Caco-2 (cell line): Measurements from ENCODE around the gene CTH. TPM values are rescaled to one million over a fixed set of nuclear protein-coding genes. Genes with fewer than 3 reads are reported as not detected.

Experiments used
- Bru-seq: library from RNA; stranded (reverse); fragments of 400-500 nt; gene quantifications from one replicate; lab custom pipeline; 2021; lab: Mats Ljungman, UMichigan
- BruChase-seq, 2 experiments: library from RNA; stranded (reverse); fragments of 400-500 nt; gene quantifications; one replicate each; lab custom pipeline; 2021; lab: Mats Ljungman, UMichigan
- BruUV-seq: library from RNA; stranded (reverse); fragments of 400-500 nt; replicated peaks from 2 replicates; lab custom pipeline; 2021; lab: Mats Ljungman, UMichigan
- CTCF ChIA-PET: fragments of 300-600 bp; sonication (Branson Sonifier 250); formaldehyde crosslinking; loops from one replicate; lab custom pipeline; 2022; ENCODE audit warnings: antibody characterized with exemption; lab: Charles Lee
- POLR2A ChIA-PET: fragments of 300-600 bp; sonication (Branson Sonifier 250); formaldehyde crosslinking; loops from one replicate; lab custom pipeline; 2022; ENCODE audit warnings: antibody characterized with exemption; lab: Charles Lee
- DNase-seq, 2 experiments: peaks; one replicate each; pipeline versions ENCODE4 v3.0.0 to v3.0.0-alpha.2; 2020 to 2022
- H3K27me3 ChIP-seq: replicated peaks from 2 replicates; pipeline ENCODE4 v1.6.0; 2011; ENCODE audit warnings: low read length; ENCODE audit not compliant: control insufficient read depth, insufficient read depth
- H3K36me3 ChIP-seq: 2 replicates; pipeline ENCODE4 v1.5.1; 2011; ENCODE audit warnings: low read length; ENCODE audit not compliant: control insufficient read depth, insufficient read depth
- H3K4me1 ChIP-seq: fragments of 250-450 bp; sonication (Bioruptor Pico); 2 replicates; pipeline ENCODE4 v1.5.1; 2020; ENCODE audit warnings: mild to moderate bottlenecking
- H3K4me3 ChIP-seq: 2 replicates; pipeline ENCODE4 v1.5.1; 2011; ENCODE audit warnings: low read depth, mild to moderate bottlenecking, control low read depth, low read length
- H3K9me3 ChIP-seq: fragments of 250-450 bp; sonication (Bioruptor Pico); 2 replicates; pipeline ENCODE4 v1.5.1; 2020; ENCODE audit warnings: mild to moderate bottlenecking, moderate library complexity
- H3K27ac Mint-ChIP-seq: one replicate; pipeline ENCODE4 v1.8.0; 2022; ENCODE audit warnings: mixed read lengths; ENCODE audit not compliant: unreplicated experiment
- H3K27me3 Mint-ChIP-seq: one replicate; pipeline ENCODE4 v1.8.0; 2022; ENCODE audit warnings: mixed read lengths; ENCODE audit not compliant: insufficient read depth, unreplicated experiment
- H3K36me3 Mint-ChIP-seq: one replicate; pipeline ENCODE4 v1.8.0; 2022; ENCODE audit warnings: mild to moderate bottlenecking, mixed read lengths; ENCODE audit not compliant: insufficient read depth, unreplicated experiment
- H3K4me1 Mint-ChIP-seq: one replicate; pipeline ENCODE4 v1.8.0; 2022; ENCODE audit warnings: low read depth, mixed read lengths; ENCODE audit not compliant: unreplicated experiment
- H3K4me3 Mint-ChIP-seq: one replicate; pipeline ENCODE4 v1.8.0; 2022; ENCODE audit warnings: mild to moderate bottlenecking, moderate library complexity, mixed read lengths; ENCODE audit not compliant: unreplicated experiment
- H3K9me3 Mint-ChIP-seq: one replicate; pipeline ENCODE4 v1.8.0; 2022; ENCODE audit warnings: mixed read lengths; ENCODE audit not compliant: unreplicated experiment
- intact Hi-C: fragments of 100-400 bp; cut with micrococcal nuclease; formaldehyde crosslinking; loops from one replicate; pipeline ENCODE4 v1.10.0; 2022; ENCODE audit not compliant: unreplicated experiment
- long read RNA-seq: library from polyadenylated mRNA; stranded (forward); transcript quantifications from one replicate; pipeline ENCODE4 v2.0.0, GENCODE V29; 2022
- total RNA-seq: library from RNA; stranded (reverse); gene quantifications from 2 replicates; pipeline ENCODE4 v1.2.3, GENCODE V29; 2022
- TF ChIP-seq, protein P1 (sequence below), 2 experiments: fragments of 200-600 bp in 1 of 2; IDR thresholded peaks; 1 replicate in 1 of 2; 2 replicates in 1 of 2; pipeline versions ENCODE4 v1.5.1 to v1.8.0; 2011 to 2022; ENCODE audit warnings: antibody characterized with exemption in 1 of 2, control low read depth in 1 of 2, inconsistent platforms in 1 of 2, low read depth in 1 of 2, low read length in 1 of 2, mild to moderate bottlenecking in 1 of 2, moderate library complexity in 1 of 2; ENCODE audit not compliant: insufficient read depth in 1 of 2, severe bottlenecking in 1 of 2, unreplicated experiment in 1 of 2

Gene CTH
- total RNA-seq (11.1 and 14.0 TPM in 2 replicates), Bru-seq, nascent RNA (percentile 61 among the genes with signal in this experiment), BruChase-seq, experiment 1, labeled RNA remaining after a 2-hour chase (percentile 58 among the genes with signal in this experiment), BruChase-seq, experiment 2, labeled RNA remaining after a 6-hour chase (percentile 64 among the genes with signal in this experiment)
- long read RNA-seq, transcript CTH-202 (12 exons, 1,805 nt), result major isoform, 23 of 25 reads
- long read RNA-seq, partial matches to known transcripts, result 2 of 25 reads
- long read RNA-seq, other reads (novel, unspliced or antisense), result 0 of 25 reads

DNA sequence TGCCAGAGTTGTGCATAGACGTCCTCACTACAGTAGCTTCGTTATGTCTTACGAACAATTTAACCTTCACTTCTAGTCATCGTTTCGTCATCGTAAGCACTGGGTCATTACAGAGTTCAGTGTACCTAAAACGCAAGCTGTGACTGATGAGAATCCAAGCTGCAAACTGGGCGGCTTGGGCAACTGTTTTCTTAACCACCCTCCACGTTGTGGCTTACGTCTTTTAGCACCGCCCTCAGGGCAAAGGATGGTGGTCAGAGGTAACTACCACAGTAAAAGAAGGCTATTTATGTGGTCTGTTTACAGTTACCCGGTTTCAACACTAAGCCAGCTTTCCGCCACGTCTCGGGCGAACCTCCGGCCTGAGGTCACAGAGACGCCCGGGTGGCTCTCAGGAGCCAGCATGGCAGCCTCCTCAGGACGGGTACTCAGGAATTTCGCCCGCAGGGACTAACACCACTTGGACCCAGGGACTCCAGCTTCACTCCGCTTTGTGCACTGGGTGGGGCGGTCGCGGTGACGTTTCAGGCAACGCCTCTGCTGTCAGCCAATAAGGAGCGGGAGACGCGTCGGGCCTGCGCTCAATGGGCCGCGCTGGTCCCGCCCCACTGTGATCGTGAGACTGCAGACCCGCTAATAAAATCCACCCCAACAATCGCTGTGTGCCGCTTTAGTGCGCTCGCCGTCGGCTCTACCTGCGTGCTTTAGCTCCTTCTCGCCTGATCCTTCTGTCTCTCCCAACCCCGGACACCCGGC, at the start of gene CTH:
TSS of gene CTH (plus strand) at position 665 of the 756 bp plus-strand sequence. CDS start 148 bp downstream, outside the sequence.
- H3K36me3 Mint-ChIP-seq, result peaks cover 7% of the 10 kb centered on the region
- BruUV-seq, result no TSS peak

DNA sequence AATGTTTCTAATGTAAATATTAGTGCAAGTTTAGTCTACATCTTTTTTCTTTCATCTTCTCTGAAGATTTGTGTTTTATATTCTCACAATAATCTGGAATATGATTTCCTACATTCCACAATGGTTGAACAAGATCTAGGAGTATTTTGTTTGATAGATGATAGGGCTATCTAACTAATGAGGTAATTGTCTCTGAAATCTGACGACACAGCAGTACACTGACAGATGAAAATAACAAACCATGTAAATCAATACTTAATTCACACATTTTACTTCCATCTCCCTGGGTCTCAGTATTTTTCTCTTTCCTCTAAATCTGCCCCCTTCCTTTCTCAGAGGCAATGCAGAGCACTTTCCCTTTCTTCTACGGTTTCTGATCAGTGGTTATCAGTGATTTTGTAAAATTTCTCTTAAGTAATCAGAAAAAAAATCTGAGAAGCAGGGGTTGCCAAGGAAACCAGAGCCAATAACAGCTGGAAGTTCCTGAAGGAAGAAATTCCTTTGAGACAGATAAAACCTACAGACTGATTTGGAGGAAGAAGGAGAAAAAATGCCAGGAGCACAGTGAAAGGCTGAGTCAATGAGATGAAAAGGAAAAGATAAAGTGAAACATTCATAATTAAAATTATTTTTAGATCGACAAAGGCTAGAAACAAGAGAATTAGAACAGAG, 49.2 kb upstream of the CTH start:
- peaks cover 23% of the 10 kb centered on the region for H3K4me1 Mint-ChIP-seq
- DNase-seq, result peak in 1 of 2 experiments; percentile 14

More for the DNA sequence above, at the start of gene CTH:
- Histone ChIP-seq H3K36me3 (no peaks in the 10 kb centered on the region), H3K4me3 (peak within 1 kb of the TSS; percentile 70), H3K27me3 (no peaks in the 10 kb centered on the region), H3K9me3 (no peaks in the 10 kb centered on the region), H3K4me1 (no peaks in the 10 kb centered on the region)
- Mint-ChIP-seq H3K9me3 (no peaks in the 10 kb centered on the region), H3K27me3 (no peaks in the 10 kb centered on the region), H3K4me3 (peak within 1 kb of the TSS; percentile 93), H3K27ac (peak within 1 kb of the TSS; percentile 92), H3K4me1 (no peaks in the 10 kb centered on the region)
- ChIA-PET CTCF (interaction anchor here (1.1 kb wide), 1 partner anchor 56 kb away, joined by 3 read pairs; the partner anchor contains the start of gene ANKRD13C), POLR2A (interaction anchor here (0.5 to 1.9 kb wide), 8 partner anchors 50 to 1914 kb away, joined by 3 to 36 read pairs (median 4); partner anchors contain the start of genes ANKRD13C, SRSF11 and ZRANB2)
- peak; percentile 93 to 95 for DNase-seq
- TF ChIP-seq, protein P1, sequence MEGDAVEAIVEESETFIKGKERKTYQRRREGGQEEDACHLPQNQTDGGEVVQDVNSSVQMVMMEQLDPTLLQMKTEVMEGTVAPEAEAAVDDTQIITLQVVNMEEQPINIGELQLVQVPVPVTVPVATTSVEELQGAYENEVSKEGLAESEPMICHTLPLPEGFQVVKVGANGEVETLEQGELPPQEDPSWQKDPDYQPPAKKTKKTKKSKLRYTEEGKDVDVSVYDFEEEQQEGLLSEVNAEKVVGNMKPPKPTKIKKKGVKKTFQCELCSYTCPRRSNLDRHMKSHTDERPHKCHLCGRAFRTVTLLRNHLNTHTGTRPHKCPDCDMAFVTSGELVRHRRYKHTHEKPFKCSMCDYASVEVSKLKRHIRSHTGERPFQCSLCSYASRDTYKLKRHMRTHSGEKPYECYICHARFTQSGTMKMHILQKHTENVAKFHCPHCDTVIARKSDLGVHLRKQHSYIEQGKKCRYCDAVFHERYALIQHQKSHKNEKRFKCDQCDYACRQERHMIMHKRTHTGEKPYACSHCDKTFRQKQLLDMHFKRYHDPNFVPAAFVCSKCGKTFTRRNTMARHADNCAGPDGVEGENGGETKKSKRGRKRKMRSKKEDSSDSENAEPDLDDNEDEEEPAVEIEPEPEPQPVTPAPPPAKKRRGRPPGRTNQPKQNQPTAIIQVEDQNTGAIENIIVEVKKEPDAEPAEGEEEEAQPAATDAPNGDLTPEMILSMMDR (IDR thresholded peaks at IDR 0.05; ENCODE audit: insufficient read depth in 1 of 2, low read depth in 1 of 2, low read length in 1 of 2, severe bottlenecking in 1 of 2, unreplicated experiment in 1 of 2), result no peak
- intact Hi-C loops, result loop anchor here (1.0 to 10.0 kb wide), 2 partner anchors 56 to 206 kb away; partner anchors contain the start of genes ANKRD13C and LRRC40

More for the DNA sequence above, 49.2 kb upstream of the CTH start:
- POLR2A ChIA-PET, result no interaction called here
- Histone ChIP-seq H3K4me1 (peaks cover 5% of the 10 kb centered on the region), H3K4me3 (no peak overlapping the region), H3K9me3 (no peaks in the 10 kb centered on the region), H3K36me3 (no peaks in the 10 kb centered on the region), H3K27me3 (no peaks in the 10 kb centered on the region)
- CTCF ChIA-PET, result no interaction called here
- Mint-ChIP-seq H3K27ac (peak overlapping the region; percentile 63), H3K27me3 (no peaks in the 10 kb centered on the region), H3K4me3 (no peak overlapping the region), H3K36me3 (no peaks in the 10 kb centered on the region), H3K9me3 (no peaks in the 10 kb centered on the region)
- TF ChIP-seq, protein P1 (IDR thresholded peaks at IDR 0.05; ENCODE audit: insufficient read depth in 1 of 2, low read depth in 1 of 2, low read length in 1 of 2, severe bottlenecking in 1 of 2, unreplicated experiment in 1 of 2), result no peak
- intact Hi-C loops, result no loop called here
- BruUV-seq, result no TSS peak
